GM12872 (cell line): ENCODE results near the gene JAG2.

Experiments
- CTCF ChIP-seq: IDR thresholded peaks from 3 replicates; pipeline ENCODE4 v1.5.1; 2011; ENCODE audit warnings: low read depth, mild to moderate bottlenecking, low read length, moderate library complexity; ENCODE audit not compliant: insufficient read depth

Gene JAG2

GRCh38 chr14:105154476-105154871 lies 14.1 kb downstream of the JAG2 start:
- TF ChIP-seq CTCF: no peak

- no peak for TF ChIP-seq CTCF
Observed at GRCh38 chr14:105153739-105154475, 14.7 kb downstream of the JAG2 start.

- TF ChIP-seq CTCF: no peak
Observed at GRCh38 chr14:105153331-105153731, 15.2 kb downstream of the JAG2 start.

- TF ChIP-seq CTCF: no peak
Observed at GRCh38 chr14:105152794-105153241, 15.8 kb downstream of the JAG2 start.

GRCh38 chr14:105151838-105152793 lies 16.5 kb downstream of the JAG2 start:
- no peak for TF ChIP-seq CTCF

GRCh38 chr14:105151084-105151837 lies 17.3 kb downstream of the JAG2 start:
- TF ChIP-seq CTCF: no peak
